DMS53 (cell line): ENCODE data around the gene ANKFN1.
A peak's percentile ranks its signal among the peaks of the same experiment; 100 is the strongest.

ENCODE experiments used
- DNase-seq: peaks from one replicate; lab custom pipeline; 2025; lab: John Stamatoyannopoulos, UW

Gene ANKFN1

GRCh38 chr17:56436142-56436541 is 282.9 kb downstream of the ANKFN1 start:
- DNase-seq = no peak

GRCh38 chr17:56440419-56440818 is 287.1 kb downstream of the ANKFN1 start:
- DNase-seq = no peak

GRCh38 chr17:56441308-56441707 is 288.0 kb downstream of the ANKFN1 start:
- no peak for DNase-seq

- no peak for DNase-seq
Observed at GRCh38 chr17:56445692-56446411, 292.6 kb downstream of the ANKFN1 start.

GRCh38 chr17:56447171-56447570 is 293.9 kb downstream of the ANKFN1 start:
- DNase-seq = no peak

- DNase-seq = no peak
Observed at GRCh38 chr17:56448371-56448770, 295.1 kb downstream of the ANKFN1 start.

GRCh38 chr17:56449176-56449575 is 295.9 kb downstream of the ANKFN1 start:
- DNase-seq = no peak

GRCh38 chr17:56451629-56452028 is 298.4 kb downstream of the ANKFN1 start:
- no peak for DNase-seq

GRCh38 chr17:56452461-56452860 is 299.2 kb downstream of the ANKFN1 start:
- DNase-seq = no peak

- no peak for DNase-seq
Observed at GRCh38 chr17:56457501-56457900, 304.2 kb downstream of the ANKFN1 start.

GRCh38 chr17:56465886-56466285 is 312.6 kb downstream of the ANKFN1 start:
- no peak for DNase-seq

GRCh38 chr17:56468840-56469239 is 315.6 kb downstream of the ANKFN1 start:
- DNase-seq = no peak

- DNase-seq = no peak
Observed at GRCh38 chr17:56471696-56472095, 318.4 kb downstream of the ANKFN1 start.

GRCh38 chr17:56475116-56475515 is 321.8 kb downstream of the ANKFN1 start:
- no peak for DNase-seq

- peak; percentile 53 for DNase-seq
Observed at GRCh38 chr17:56478836-56479447, 325.7 kb downstream of the ANKFN1 start.

- DNase-seq = no peak
Observed at GRCh38 chr17:56480501-56480900, 327.2 kb downstream of the ANKFN1 start.

GRCh38 chr17:56481659-56482058 is 328.4 kb downstream of the ANKFN1 start:
- peak; percentile 2 for DNase-seq

- DNase-seq = no peak
Observed at GRCh38 chr17:56482229-56482628, 329.0 kb downstream of the ANKFN1 start.

GRCh38 chr17:56486732-56487131 is 333.5 kb downstream of the ANKFN1 start:
- no peak for DNase-seq

GRCh38 chr17:56488800-56489199 is 335.5 kb downstream of the ANKFN1 start:
- no peak for DNase-seq

GRCh38 chr17:56489980-56490379 is 336.7 kb downstream of the ANKFN1 start:
- peak; percentile 41 for DNase-seq

- no peak for DNase-seq
Observed at GRCh38 chr17:56495556-56495955, 342.3 kb downstream of the ANKFN1 start.

- no peak for DNase-seq
Observed at GRCh38 chr17:56497132-56497531, 343.9 kb downstream of the ANKFN1 start.
